HEK293T (cell line): ENCODE measurements around the gene PSD2.

ENCODE experiments used
- BHLHE40 ChIP-seq: fragments of 450-650 bp; IDR thresholded peaks from 2 replicates; pipeline ENCODE4 v1.6.1; 2016; ENCODE audit warnings: mild to moderate bottlenecking, moderate library complexity, borderline replicate concordance
- ELF4 ChIP-seq: fragments of 450-650 bp; IDR thresholded peaks from 2 replicates; pipeline ENCODE4 v1.6.1; 2017; ENCODE audit warnings: antibody characterized with exemption
- FOXA1 ChIP-seq: fragments of 450-650 bp; IDR thresholded peaks from 2 replicates; pipeline ENCODE4 v1.6.1; 2016; ENCODE audit warnings: mild to moderate bottlenecking
- FOXK2 ChIP-seq: fragments of 450-650 bp; IDR thresholded peaks from 2 replicates; pipeline ENCODE4 v1.6.1; 2016; ENCODE audit warnings: mild to moderate bottlenecking
- FOXM1 ChIP-seq: fragments of 450-650 bp; IDR thresholded peaks from 2 replicates; pipeline ENCODE4 v1.6.1; 2017; ENCODE audit warnings: mild to moderate bottlenecking, borderline replicate concordance
- LEF1 ChIP-seq: fragments of 450-650 bp; IDR thresholded peaks from 2 replicates; pipeline ENCODE4 v1.6.1; 2017; ENCODE audit warnings: mild to moderate bottlenecking, borderline replicate concordance
- SP1 ChIP-seq: fragments of 450-650 bp; IDR thresholded peaks from 2 replicates; pipeline ENCODE4 v1.6.1; 2017
- SUZ12 ChIP-seq: fragments of 450-650 bp; IDR thresholded peaks from 2 replicates; pipeline ENCODE4 v1.6.1; 2016; ENCODE audit warnings: mild to moderate bottlenecking

- TF ChIP-seq ELF4 (no peak), FOXK2 (no peak), LEF1 (no peak), SP1 (no peak), BHLHE40 (no peak), SUZ12 (no peak), FOXA1 (no peak), FOXM1 (no peak)
Observed at GRCh38 chr5:139822553-139823425, 27.2 kb downstream of the PSD2 start.
